A549 (cell line): Measurements from ENCODE around the gene CDC42EP1. TPM values are rescaled to one million over a fixed set of nuclear protein-coding genes. Genes with fewer than 3 reads are reported as not detected.
"Not testable (repeated sequence)": the region's sequence is repeated elsewhere in the genome, so short reads cannot be mapped to it uniquely, and the experiment has no call there.

Source experiments
- ATAC-seq, 2 experiments: fragments of 200-7000 bp in 1 of 2; fragments of >200 bp in 1 of 2; cut with Nextera tagmentation in 1 of 2; cut with Tn5 transposase in 1 of 2; 3 replicates each; pipeline versions ENCODE4 v1.8.0 to v1.9.1; 2018 to 2020; ENCODE audit warnings: mild to moderate bottlenecking in 1 of 2, moderate library complexity in 1 of 2
- CTCF ChIA-PET: fragments of 300-600 bp; sonication (Branson Sonifier 250); formaldehyde crosslinking; extraction: SDS; loops from one replicate; lab custom pipeline; 2021; ENCODE audit warnings: antibody characterized with exemption, inconsistent platforms; lab: Yijun Ruan, JAX
- POLR2A ChIA-PET: fragments of 350-600 bp; formaldehyde crosslinking; extraction: SDS; loops from one replicate; lab custom pipeline; 2021; ENCODE audit warnings: antibody characterized with exemption, inconsistent platforms; lab: Yijun Ruan, JAX
- DNase-seq, 2 experiments: peaks; one replicate each; pipeline versions ENCODE4 v3.0.0 to v3.0.0-alpha.2; 2011 to 2016; ENCODE audit warnings: low read depth in 1 of 2, low spot score in 1 of 2
- FAIRE-seq: peaks from 2 replicates; lab custom pipeline; 2011; peaks lifted over from hg19 to GRCh38; lab: Jason Lieb, UNC
- H3K27ac ChIP-seq, 2 experiments: fragments of >200 bp; sonication (Bioruptor Twin); formaldehyde crosslinking; 3 replicates each; pipeline ENCODE4 v1.5.1; 2016 to 2017
- H3K4me1 ChIP-seq: fragments of >200 bp; sonication (Bioruptor Twin); formaldehyde crosslinking; 3 replicates; pipeline ENCODE4 v1.6.1; 2016
- H3K4me2 ChIP-seq: fragments of >200 bp; sonication (Bioruptor Twin); formaldehyde crosslinking; 3 replicates; pipeline ENCODE4 v1.6.1; 2016
- H3K4me3 ChIP-seq: fragments of >200 bp; sonication (Bioruptor Twin); formaldehyde crosslinking; 3 replicates; pipeline ENCODE4 v1.5.1; 2016
- H3K9me3 ChIP-seq: fragments of >200 bp; sonication (Bioruptor Twin); formaldehyde crosslinking; 3 replicates; pipeline ENCODE4 v1.6.1; 2016
- CHD2 ChIP-seq: fragments of 150-350 bp; IDR thresholded peaks from 2 replicates; pipeline ENCODE4 v1.6.1; 2014; ENCODE audit warnings: low read length; ENCODE audit not compliant: partially characterized antibody
- ESRRA ChIP-seq: fragments of 150-350 bp; IDR thresholded peaks from 2 replicates; pipeline ENCODE4 v1.6.1; 2014; ENCODE audit warnings: mild to moderate bottlenecking, low read length, borderline replicate concordance
- FOSB ChIP-seq: fragments of 250-450 bp; sonication (Bioruptor Pico); IDR thresholded peaks from 2 replicates; pipeline ENCODE4 v1.5.0; 2020; ENCODE audit warnings: mild to moderate bottlenecking, moderate library complexity
- FOSL2 ChIP-seq, 2 experiments: fragments of 450-650 bp in 1 of 2; fragments of >200 bp in 1 of 2; sonication (Bioruptor Twin) in 1 of 2; formaldehyde crosslinking; IDR thresholded peaks; 2 replicates each; pipeline versions ENCODE4 v1.5.0 to v1.6.1; 2016 to 2020; ENCODE audit warnings: mild to moderate bottlenecking in 1 of 2, moderate library complexity in 1 of 2
- HDAC2 ChIP-seq: fragments of 200-600 bp; sonication (generic); IDR thresholded peaks from 2 replicates; pipeline ENCODE4 v1.6.1; 2016
- HOXB5 ChIP-seq: fragments of 250-450 bp; sonication (Bioruptor Pico); IDR thresholded peaks from 2 replicates; pipeline ENCODE4 v1.5.0; 2020; ENCODE audit warnings: mild to moderate bottlenecking, moderate library complexity
- JUNB ChIP-seq: fragments of >200 bp; sonication (Bioruptor Twin); formaldehyde crosslinking; IDR thresholded peaks from 2 replicates; pipeline ENCODE4 v1.6.1; 2016
- KDM5A ChIP-seq: fragments of 200-600 bp; sonication (generic); IDR thresholded peaks from 2 replicates; pipeline ENCODE4 v1.6.1; 2016; ENCODE audit warnings: antibody characterized with exemption, mild to moderate bottlenecking
- MAFK ChIP-seq: fragments of 450-650 bp; IDR thresholded peaks from 2 replicates; pipeline ENCODE4 v1.6.1; 2014; ENCODE audit not compliant: partially characterized antibody
- NFE2L2 ChIP-seq: fragments of 150-350 bp; conservative IDR thresholded peaks from 2 replicates; pipeline ENCODE4 v1.6.1; 2014; ENCODE audit warnings: low read length
- NPAS2 ChIP-seq: fragments of 250-450 bp; sonication (Bioruptor Pico); IDR thresholded peaks from 2 replicates; pipeline ENCODE4 v1.8.0; 2022; ENCODE audit warnings: mild to moderate bottlenecking, moderate library complexity, borderline replicate concordance
- TFCP2L1 ChIP-seq: fragments of 250-450 bp; sonication (Bioruptor Pico); IDR thresholded peaks from 2 replicates; pipeline ENCODE4 v1.5.0; 2021; ENCODE audit warnings: mild to moderate bottlenecking
- WGBS: methylation state at CpG from one replicate; pipeline ENCODE4 v1.1.6; 2017; ENCODE audit errors: missing lambda C conversion rate; 5-methylcytosine and 5-hydroxymethylcytosine counted together
- polyA plus RNA-seq, 4 experiments: library from polyadenylated mRNA; depleted of rRNA in 3 of 4; stranded (reverse); fragments of >200 nt; fragmentation: RNase III in 1 of 4; extraction: RNeasy Plus Mini Kit Qiagen cat#74134 plus additional on column Dnase treatment in 1 of 4; gene quantifications; 2 replicates in 3 of 4; 3 replicates in 1 of 4; pipeline ENCODE4 v1.2.3, GENCODE V29; 2011 to 2017
- TF ChIP-seq, protein P1 (sequence below): fragments of >200 bp; sonication (Bioruptor Twin); formaldehyde crosslinking; IDR thresholded peaks from 2 replicates; pipeline ENCODE4 v1.6.1; 2016
- TF ChIP-seq, protein P2 (sequence below): fragments of >200 bp; sonication (Bioruptor Twin); formaldehyde crosslinking; IDR thresholded peaks from 3 replicates; pipeline ENCODE4 v1.6.1; 2016
- TF ChIP-seq, protein P3 (sequence below): fragments of 250-450 bp; sonication (Bioruptor Pico); IDR thresholded peaks from 2 replicates; pipeline ENCODE4 v1.5.0; 2020; ENCODE audit warnings: low read depth, mild to moderate bottlenecking, moderate library complexity
- TF ChIP-seq, protein P4 (sequence below): fragments of >200 bp; sonication (Bioruptor Twin); formaldehyde crosslinking; IDR thresholded peaks from 3 replicates; pipeline ENCODE4 v1.5.1; 2016

Gene CDC42EP1
- polyA plus RNA-seq, 2 of the 4 experiments (the other 2 are of a cell fraction): 16.0 to 20.2 TPM

DNA sequence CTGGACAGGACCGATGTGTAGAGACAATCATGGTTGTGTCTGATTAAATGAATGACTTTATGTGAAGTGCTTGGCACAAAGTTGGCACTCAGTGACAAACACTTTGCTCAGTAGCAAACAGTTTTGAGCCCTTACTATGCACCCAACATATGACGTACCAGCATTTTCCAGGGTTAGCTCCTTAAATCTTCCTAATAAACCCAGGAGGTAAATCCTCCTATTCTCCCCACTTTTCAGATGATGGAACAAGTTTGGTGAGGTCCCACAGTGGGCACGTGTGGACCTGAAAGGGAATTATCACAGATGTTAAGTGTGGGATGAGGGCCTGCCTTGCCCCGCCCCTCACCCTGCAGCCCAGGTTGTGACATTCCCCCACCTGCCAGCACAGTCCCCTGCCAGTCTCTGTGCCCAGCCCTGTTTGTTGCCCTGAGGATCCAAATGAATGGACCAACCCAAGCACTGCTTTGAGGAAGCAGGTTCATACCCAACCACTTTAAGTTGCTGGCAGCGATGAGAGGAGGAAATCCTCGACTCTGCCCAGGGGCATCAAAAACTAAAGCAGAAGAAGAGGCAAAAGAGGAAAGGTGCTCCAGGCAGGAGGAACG lies 34.4 kb upstream of the CDC42EP1 start:
- FAIRE-seq (no peak), DNase-seq (no peak), ATAC-seq (peak; percentile 27; a peak in 4 of 6 replicates)
- Histone ChIP-seq H3K27ac (peak overlapping the region; percentile 89 to 90), H3K4me3 (no peak overlapping the region), H3K9me3 (no peaks in the 10 kb centered on the region), H3K4me2 (peak overlapping the region; percentile 84), H3K4me1 (peaks cover 29% of the 10 kb centered on the region)
- CTCF ChIA-PET: interaction anchor here (0.7 to 1.2 kb wide), 6 partner anchors 13 to 81 kb away, joined by 3 to 8 read pairs (median 4); no protein-coding TSS in a partner anchor
- 0 out of 2 replicates have a peak, but pooled peaks have one; percentile 1 for TF ChIP-seq FOSL2 (IDR thresholded peaks at IDR 0.05)
- no peak for TF ChIP-seq FOSL2 (CRISPR knock-in tag; IDR thresholded peaks at IDR 0.05)
- TF ChIP-seq JUNB: no peak
- POLR2A ChIA-PET: no interaction called here
- WGBS: 62% methylated on average over 7 of the region's 7 CpGs

DNA sequence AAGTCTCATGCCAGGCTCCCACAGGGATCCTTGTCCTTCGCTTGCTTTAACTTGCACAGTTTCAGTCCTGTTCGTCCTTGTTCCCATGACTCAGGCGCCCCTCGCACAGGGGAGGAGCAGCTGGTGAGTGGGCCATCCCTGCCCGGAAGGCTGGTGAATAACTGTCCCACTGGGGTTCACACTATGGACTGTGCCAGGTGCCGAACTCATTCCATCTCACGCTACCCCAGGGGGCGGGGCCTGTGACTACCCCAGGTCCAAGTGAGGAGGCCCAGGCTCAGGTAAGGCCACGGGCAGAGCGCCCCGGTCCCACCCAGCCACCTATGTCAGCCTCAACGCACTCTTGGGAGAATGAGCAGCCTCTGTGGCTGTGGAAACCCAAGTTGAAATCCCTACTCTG lies 33.9 kb upstream of the CDC42EP1 start:
- whole genome bisulfite sequencing: 79% methylated on average over 8 of the region's 12 CpGs
- DNase-seq (no peak), FAIRE-seq (no peak)
- peak overlapping the region; percentile 84; the same call in 1 of the 3 replicates for H3K4me2 ChIP-seq
- POLR2A ChIA-PET: no interaction called here
- H3K9me3 ChIP-seq: no peaks in the 10 kb centered on the region
- no peak for TF ChIP-seq MAFK
- no peak for TF ChIP-seq HOXB5 (CRISPR knock-in tag)
- TF ChIP-seq NFE2L2: no peak
- TF ChIP-seq, protein P1, sequence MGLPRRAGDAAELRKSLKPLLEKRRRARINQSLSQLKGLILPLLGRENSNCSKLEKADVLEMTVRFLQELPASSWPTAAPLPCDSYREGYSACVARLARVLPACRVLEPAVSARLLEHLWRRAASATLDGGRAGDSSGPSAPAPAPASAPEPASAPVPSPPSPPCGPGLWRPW: no peak
- no peak for TF ChIP-seq ESRRA
- no peak for TF ChIP-seq FOSB (CRISPR knock-in tag)
- TF ChIP-seq, protein P2, sequence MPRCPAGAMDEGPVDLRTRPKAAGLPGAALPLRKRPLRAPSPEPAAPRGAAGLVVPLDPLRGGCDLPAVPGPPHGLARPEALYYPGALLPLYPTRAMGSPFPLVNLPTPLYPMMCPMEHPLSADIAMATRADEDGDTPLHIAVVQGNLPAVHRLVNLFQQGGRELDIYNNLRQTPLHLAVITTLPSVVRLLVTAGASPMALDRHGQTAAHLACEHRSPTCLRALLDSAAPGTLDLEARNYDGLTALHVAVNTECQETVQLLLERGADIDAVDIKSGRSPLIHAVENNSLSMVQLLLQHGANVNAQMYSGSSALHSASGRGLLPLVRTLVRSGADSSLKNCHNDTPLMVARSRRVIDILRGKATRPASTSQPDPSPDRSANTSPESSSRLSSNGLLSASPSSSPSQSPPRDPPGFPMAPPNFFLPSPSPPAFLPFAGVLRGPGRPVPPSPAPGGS: no peak
- TF ChIP-seq TFCP2L1: no peak
- TF ChIP-seq NPAS2 (CRISPR knock-in tag): no peak
- TF ChIP-seq JUNB: no peak
- TF ChIP-seq CHD2: no peak
- TF ChIP-seq, protein P3, sequence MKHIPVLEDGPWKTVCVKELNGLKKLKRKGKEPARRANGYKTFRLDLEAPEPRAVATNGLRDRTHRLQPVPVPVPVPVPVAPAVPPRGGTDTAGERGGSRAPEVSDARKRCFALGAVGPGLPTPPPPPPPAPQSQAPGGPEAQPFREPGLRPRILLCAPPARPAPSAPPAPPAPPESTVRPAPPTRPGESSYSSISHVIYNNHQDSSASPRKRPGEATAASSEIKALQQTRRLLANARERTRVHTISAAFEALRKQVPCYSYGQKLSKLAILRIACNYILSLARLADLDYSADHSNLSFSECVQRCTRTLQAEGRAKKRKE (CRISPR knock-in tag): no peak
- TF ChIP-seq, protein P4, sequence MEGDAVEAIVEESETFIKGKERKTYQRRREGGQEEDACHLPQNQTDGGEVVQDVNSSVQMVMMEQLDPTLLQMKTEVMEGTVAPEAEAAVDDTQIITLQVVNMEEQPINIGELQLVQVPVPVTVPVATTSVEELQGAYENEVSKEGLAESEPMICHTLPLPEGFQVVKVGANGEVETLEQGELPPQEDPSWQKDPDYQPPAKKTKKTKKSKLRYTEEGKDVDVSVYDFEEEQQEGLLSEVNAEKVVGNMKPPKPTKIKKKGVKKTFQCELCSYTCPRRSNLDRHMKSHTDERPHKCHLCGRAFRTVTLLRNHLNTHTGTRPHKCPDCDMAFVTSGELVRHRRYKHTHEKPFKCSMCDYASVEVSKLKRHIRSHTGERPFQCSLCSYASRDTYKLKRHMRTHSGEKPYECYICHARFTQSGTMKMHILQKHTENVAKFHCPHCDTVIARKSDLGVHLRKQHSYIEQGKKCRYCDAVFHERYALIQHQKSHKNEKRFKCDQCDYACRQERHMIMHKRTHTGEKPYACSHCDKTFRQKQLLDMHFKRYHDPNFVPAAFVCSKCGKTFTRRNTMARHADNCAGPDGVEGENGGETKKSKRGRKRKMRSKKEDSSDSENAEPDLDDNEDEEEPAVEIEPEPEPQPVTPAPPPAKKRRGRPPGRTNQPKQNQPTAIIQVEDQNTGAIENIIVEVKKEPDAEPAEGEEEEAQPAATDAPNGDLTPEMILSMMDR: no peak
- no peak for TF ChIP-seq HDAC2
- no peak for TF ChIP-seq KDM5A
- TF ChIP-seq, all 56 proteins: peak for 0
- CTCF ChIA-PET: interaction anchor here (0.9 to 1.4 kb wide), 4 partner anchors 12 to 55 kb away, joined by 3 to 7 read pairs (median 4); no protein-coding TSS in a partner anchor
- H3K4me1 ChIP-seq: peaks cover 29% of the 10 kb centered on the region
- H3K27ac ChIP-seq: peak overlapping the region; percentile 89 to 90; a peak in 5 of 6 replicates
- ATAC-seq: peak in 1 of 2 experiments; percentile 10; a peak in 2 of 6 replicates
- no peak overlapping the region for H3K4me3 ChIP-seq

DNA sequence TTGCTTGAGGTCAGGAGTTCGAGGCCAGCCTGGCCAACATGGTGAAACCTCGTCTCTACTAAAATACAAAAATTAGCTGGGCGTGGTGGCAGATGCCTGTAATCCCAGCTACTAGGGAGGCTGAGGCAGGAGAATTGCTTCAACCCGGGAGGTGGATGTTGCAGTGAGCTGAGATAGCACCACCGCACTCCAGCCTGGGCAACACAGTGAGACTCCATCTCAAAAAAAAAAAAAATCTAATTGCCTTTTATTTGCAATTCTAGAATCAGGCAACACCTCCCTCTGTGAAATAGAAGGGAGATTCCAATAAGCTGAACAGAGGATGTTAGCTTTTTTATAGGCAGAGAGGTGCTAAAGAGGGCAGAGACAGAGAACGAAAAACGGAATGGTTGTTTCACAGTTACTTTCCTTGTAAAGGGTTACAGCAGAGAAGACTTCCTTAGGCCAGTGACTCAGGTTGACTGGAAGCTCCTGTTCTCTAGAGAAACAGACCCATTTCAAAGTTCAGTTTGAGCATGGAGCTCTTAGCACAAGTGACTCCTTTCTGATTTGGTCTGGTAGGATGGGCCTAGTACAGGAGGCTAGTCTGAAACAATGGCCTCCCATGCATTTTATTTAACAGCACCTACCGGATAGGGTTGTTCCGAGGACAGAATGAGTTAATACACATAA lies 33.1 kb upstream of the CDC42EP1 start:
- 97% methylated on average over 9 of the region's 9 CpGs for WGBS
- DNase-seq: not testable (repeated sequence)

DNA sequence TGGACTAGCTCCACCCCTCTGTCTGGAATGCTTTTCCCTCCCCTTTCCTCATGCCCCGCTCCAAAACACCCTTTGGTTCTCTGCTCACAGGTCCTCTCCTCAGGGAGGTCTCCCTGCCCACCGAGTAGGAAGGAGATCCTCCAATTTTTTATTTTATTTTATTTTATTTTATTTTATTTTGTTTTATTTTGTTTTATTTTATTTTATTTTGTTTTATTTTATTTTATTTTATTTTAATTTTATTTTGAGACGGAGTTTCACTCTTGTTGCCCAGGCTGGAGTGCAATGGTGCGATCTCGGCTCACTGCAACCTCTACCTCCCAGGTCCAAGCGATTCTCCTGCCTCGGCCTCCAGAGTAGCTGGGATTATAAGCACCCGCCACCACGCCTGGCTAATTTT lies 32.3 kb upstream of the CDC42EP1 start:
- H3K9me3 ChIP-seq, ATAC-seq, DNase-seq, POLR2A ChIA-PET, H3K4me2 ChIP-seq, FAIRE-seq, H3K4me3 ChIP-seq: not testable (repeated sequence)
- CTCF ChIA-PET: interaction anchor here (1.0 to 4.9 kb wide), 7 partner anchors 12 to 335 kb away, joined by 3 to 34 read pairs (median 4); no protein-coding TSS in a partner anchor
- Histone ChIP-seq H3K4me1 (peaks cover 29% of the 10 kb centered on the region), H3K27ac (peak overlapping the region in 1 of 2 experiments; percentile 90; a peak in 2 of 6 replicates)
- 97% methylated on average over 9 of the region's 9 CpGs for WGBS

More for the DNA sequence above, 33.1 kb upstream of the CDC42EP1 start:
- FAIRE-seq, H3K4me2 ChIP-seq, H3K4me3 ChIP-seq, POLR2A ChIA-PET, ATAC-seq, H3K9me3 ChIP-seq: not testable (repeated sequence)
- Histone ChIP-seq H3K27ac (peak overlapping the region in 1 of 2 experiments; percentile 90; a peak in 3 of 6 replicates), H3K4me1 (peaks cover 29% of the 10 kb centered on the region)
- CTCF ChIA-PET: interaction anchor here (0.6 to 4.9 kb wide), 9 partner anchors 12 to 1306 kb away, joined by 3 to 34 read pairs (median 4); no protein-coding TSS in a partner anchor
